Limb (tissue), 2 donors: Measurements from ENCODE around the gene RALGPS2.

Source experiments
- DNase-seq, 2 donors: peaks; one replicate each; pipeline ENCODE4 v3.0.0-alpha.2; 2016; ENCODE audit errors: extremely low spot score in 2 of 2

Gene RALGPS2

DNA sequence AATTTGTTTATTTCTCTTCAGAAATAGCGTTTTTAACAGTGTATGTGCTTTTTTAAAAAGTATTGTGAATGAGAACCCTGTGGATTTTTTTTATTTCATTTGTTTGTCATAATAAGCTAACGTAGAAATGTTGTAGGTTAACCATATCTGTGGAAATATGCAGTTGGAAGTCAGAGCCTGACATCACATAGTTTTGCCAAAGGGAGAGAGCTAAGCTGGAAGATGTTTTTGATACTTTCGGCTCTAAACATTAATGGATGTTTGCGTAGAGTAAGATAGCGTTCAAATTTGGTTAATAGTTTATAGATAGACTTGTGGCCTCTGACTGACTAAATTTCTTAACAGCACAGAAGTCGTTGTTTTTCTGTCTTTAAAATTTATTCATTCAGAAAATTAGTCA, 193.3 kb downstream of the RALGPS2 start:
- no peak for DNase-seq

DNA sequence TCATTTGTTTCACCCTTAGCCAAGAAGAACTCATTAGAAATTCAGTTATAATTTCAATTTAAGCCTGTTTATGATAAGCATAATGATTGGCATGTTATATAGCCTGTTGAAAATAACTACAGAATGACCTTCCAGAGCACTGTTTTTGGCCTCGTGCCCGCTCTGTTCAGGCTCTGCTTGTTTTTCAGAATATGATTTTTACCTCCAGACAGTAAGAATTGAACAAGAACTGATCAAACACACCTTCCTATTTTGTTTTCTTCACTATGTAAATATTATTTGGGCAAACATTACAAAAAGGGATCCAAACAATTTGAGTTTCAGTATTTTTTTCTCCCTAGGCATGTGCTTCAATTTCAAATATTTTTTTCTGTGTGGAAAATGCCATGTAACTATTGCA, 193.9 kb downstream of the RALGPS2 start:
- DNase-seq, result no peak

DNA sequence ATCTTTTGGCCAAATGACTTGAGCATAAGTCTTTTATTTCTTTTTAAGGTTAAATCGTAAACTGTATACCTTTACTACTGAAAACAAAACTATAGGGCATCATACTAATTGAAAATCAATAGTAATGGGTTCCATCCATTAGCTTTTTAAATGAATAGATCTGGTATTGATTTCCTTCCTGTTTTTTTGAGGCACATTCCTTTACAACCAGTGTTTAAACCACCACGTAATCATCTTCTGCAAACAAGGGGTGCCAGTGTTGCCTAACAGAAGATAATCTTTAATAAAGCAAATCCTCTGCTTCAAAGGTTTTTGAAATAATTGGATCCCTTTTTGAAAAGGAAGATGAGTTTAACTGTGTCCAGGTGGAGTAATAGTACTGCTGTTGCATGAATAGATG, 194.5 kb downstream of the RALGPS2 start:
- no peak for DNase-seq

DNA sequence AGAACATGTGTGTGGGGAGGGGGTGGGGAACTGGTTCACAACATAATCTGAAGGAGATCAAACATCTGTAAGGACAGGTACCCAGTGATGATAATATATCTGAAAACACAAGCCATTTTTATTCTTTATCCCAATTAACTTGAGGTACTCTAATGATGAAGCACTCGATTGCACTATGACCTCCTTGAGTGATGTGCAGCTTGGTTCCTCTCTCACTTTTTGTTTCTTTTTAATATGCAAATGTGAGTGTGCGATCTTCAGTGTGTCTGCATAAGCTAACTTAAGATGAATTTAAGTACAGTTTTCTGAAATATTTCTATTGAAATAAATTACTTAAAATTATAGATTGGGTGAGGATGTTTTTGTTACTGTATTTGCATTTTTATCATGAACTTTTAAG, 196.5 kb downstream of the RALGPS2 start:
- no peak for DNase-seq

DNA sequence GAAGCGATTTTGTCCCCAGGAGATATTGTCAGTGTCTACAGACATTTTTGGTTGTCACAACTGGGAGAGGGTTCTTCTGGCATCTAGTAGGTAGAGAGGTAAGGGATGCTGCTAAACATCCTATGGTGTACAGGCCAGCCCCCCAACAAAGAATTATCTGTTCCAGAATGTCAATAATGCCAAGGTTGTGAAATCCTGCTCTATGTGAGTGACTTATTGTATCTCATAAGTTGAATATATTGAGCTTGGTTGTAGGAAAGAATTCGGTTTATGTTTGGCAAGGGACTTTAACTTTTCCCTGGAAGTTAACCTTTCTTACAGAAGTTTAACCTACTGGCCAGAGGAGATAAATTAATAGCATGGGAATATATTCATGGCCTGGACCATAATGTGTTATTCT, 198.5 kb downstream of the RALGPS2 start:
- DNase-seq, result no peak

DNA sequence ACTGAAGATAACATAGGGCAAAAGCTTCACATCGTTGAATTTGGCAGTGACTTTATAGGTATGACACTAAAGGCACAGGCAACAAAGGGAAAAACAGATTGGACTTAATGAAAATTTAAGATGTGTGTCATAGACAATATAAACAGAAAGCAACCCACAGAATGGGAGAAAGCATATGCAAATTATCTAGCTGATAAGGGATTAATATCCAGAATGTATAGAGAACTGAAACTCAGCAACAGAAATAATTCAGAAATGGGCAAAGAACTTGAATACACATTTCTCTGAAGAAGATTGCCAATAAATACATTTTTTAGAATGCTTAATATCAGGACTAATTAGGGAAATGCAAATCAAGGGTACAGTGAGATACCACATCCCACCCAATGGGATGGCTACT, 201.0 kb downstream of the RALGPS2 start:
- no peak for DNase-seq

DNA sequence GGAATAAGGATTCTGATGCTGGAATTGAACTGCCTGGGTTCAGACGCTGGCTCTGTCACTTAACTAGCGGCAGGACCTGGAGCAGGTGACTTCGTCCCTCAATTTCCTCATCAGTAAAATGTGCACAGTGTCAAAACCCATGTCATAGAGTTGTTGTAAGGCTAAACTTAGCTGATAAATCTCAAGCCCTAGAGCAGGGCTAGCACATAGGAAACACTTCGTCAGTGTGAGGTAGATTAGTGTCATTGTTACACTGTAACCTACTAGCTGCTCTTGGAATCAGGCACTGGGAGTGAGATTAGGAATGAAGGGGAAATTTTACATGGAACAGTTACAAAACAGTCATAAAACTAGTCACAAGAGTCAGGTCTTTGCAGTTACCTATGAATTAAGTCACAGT, 202.0 kb downstream of the RALGPS2 start:
- DNase-seq, result no peak

DNA sequence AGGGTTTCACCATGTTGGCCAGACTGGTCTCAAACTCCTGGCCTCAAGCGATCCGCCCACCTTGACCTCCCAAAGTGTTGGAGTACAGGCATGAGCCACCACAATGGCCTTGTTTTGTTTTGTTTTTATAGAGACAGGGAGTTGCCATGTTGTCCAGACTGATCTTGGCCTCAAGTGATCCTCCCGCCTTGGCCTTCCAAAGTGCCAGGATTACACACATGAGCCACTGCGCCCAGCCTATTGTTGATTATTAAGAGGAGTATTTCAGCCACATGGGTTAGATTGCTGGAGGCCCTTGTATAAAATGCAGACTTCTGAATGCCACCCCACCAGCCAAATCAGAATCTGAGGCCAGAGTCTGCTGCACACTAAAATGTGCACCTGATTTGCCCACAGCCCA, 203.0 kb downstream of the RALGPS2 start:
- no peak for DNase-seq

DNA sequence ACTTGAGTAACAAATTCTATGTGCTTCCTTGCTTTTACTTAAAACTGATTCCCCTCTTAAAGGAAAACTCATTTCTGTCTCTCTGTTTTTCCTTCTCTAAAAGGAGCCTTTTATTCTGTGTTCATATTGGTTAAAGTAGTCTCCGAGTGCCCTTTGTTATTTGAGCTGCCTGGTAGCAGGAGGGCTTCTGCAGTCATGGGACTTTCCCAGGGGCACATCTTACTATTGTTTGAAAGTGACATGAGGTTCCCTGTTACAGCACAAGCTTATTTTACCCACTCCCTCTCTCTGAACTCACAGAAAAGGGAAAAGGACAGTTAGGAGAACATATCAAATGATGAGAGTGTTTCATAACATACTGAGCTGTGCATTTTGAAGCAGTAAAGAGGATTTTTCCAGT, 203.9 kb downstream of the RALGPS2 start:
- DNase-seq, result no peak

DNA sequence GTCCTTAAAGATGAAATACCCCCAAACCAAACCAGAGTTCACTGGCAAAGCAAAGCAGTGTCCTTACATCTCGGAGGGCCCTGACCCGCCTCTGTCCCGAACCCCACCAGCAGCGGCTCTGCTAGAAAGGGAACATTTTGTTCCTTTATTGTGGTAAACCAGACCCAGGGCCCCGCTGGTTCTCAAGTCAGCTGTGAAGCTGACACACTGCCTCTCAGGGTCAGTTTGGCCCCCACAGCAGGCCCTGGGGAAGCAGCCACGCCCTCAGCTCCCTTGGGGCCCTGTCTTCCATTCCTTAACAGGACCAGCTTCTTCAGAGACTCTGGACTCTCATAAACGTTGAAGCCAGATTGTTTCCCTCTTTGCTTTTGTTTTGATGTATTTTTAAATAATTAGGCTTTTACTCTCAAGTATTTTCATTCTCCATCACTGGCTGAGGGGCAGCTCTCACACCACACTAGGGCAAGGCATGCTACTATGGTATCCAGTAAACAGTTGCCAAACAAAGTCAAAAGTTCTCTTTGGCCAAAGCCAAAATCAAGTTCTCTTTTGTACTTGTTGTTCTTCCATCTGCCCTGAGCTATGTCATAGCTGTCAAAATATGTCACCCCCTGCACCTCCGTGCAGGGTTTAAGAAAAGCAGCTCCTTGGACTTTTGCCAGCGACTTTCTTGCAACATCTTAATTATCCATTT, 207.0 kb downstream of the RALGPS2 start:
- no peak for DNase-seq

DNA sequence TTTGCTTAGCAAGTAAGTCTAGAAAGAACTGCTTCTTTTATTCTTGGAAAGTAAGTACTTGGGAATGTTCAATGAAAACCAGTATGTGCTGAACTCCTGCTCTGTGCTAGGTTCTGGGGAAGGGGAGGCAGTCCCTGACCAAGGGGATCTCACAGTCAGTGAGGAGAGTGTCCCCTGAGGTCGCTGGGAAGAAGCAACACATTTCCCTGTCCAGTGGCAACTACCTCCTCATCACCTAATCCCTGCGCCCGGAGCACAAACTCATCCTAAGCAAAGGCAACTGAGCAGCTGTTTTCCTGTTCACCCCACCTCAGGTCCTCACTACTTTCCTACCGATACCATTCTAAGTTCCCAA, 207.5 kb downstream of the RALGPS2 start:
- no peak for DNase-seq

DNA sequence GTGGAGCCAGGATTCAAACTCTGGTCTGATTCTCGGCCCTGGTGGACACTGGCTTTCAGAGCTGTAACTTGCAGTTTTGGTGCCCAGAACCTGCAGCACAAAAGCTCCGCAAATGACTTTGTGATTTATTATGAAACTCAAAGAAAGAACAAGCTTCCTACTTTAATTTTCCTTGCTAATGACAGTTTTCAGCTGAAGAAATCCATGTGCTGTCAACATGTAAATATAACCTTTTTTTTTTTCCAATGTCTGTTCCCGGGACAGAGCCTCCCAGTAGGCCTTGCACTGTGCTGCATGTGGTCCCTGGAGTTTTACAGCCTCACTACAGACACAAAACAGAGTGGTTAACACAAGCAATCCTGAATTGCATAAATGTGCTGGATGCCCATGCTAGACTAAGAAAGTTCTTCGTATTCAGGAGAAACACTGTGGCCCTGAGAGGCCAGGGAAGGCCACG, 208.1 kb downstream of the RALGPS2 start:
- no peak for DNase-seq

DNA sequence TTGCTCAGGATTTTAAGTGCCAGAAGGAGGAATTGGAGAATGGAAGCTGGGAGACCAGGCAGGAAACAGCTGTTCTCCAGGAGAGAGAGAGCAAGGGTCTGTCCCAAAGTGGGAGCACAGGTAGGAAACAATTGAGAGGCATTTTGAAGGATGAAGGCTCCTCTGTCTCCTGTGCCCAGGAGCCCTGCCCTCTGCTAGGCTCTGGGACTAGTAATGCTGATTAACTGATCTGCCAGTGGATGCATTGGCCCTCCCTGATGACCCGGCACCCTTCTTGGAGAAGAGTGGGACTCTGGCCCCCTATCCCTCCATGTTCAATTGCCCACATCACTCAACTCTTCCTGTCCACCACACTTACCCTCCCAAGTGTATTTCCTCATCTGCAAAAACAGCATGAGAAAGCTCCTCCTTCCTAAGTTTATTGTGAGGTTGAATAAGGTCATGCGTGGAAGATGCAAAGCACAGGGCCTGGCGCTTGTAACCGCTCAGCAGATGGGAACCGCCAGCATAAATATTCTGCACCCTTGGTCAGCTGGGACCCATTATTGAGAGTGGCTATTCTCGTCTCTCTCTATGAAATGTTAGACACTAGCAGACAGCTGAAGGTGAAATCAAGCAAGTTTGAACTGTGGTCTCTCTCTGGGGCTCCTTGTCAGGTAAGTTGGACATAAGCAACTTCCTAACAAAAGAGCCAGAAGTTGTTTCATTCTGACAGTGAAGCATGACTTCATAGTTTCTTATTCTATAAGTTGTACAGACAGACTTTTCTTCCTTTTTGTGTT, 208.9 kb downstream of the RALGPS2 start:
- no peak for DNase-seq

DNA sequence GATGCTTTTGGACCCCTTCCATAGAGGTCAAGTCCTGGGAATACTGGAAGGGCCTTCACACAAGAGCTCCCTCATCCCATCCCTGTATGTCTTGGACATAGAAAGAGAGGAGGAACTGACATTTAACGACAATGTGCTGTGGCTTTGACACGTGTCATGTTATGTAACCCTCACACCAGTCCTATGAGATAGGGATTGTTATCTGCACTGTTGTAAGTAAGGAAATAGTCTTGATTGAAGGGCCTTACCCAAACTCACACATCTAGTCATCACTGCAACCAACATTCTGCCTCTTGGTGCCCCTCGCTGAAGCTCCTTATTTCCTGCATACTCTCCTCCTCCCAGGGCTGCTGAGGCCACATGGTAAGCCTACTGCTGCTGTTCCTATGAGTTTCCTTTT, 209.5 kb downstream of the RALGPS2 start:
- no peak for DNase-seq

DNA sequence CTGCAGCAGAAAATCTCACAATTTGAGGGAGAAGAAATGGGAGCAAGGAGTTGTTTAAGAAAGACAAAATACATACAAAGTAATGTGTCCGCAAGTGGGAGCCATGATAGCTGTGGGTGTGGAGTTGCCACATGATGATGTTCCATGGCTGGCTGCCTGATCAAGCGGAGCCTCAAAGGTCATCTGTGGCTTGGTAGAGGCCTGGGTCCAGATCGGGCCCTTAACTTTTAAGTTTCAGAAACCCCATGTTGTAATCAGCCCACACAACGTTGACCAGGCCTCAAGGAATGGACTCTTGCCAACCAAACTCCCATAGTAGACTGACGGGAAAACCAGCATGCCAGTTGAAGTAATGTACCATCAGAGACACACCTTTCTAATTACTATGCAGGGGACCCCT, 210.6 kb downstream of the RALGPS2 start:
- DNase-seq, result no peak

DNA sequence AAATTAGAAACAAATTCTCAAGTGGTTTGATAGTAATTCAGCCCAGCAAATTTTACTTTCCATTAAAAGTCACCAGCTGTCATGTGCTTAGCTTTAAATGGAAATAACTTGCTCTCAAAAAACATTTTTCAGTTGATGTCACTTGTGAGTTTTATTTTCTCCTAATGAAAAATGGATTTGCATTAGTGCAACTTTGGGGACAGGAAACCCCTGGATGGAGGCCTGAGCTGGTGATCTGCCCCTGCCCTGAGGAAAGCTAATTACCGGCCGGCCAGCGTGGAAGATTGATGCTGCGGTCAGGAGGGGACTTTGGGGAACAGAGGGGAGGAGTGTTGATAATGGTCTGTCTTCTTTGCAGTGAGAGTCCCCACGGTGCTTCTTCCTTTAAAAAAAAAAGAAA, 212.7 kb downstream of the RALGPS2 start:
- peak; percentile 43 to 53 for DNase-seq

DNA sequence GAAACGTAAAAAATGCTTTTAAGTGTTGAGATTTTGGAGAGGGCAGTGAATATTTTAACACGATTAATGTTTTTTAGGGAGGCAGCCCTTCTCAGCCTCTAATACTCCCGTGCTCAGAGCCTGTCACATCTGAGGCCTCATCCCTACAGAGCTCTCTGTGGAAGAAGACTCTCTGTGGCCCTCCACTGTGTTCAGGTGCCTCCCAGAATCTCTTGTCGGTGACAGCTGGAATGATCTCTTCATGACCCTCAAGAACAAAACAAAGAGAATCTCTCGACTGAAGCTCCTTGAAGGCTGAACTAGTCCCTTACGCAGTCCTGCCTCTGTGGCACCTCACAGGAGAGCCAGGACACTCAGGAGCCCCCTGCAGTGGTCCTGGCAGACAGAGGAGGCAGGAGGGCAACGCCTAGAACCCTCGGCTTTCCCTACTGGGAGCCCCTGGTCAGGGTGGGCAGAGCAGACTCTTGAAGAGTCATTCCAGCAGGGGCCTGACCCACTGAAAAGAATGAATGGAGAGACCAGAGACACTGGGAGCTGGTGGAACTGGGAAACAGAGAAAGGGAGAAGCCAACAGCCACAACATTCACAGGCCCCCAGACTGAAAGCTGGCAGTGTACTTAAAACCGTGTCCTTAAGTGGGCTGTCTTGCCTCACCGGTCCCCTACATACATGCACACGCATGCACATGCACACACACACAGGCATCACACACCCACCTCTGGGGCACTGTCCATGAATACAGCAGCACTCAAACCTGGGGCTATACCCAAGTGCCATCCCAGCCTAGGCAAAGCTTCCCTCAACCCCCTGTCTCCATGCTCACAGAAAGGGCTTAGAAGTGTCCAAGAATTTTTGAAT, 213.3 kb downstream of the RALGPS2 start:
- DNase-seq, result no peak

DNA sequence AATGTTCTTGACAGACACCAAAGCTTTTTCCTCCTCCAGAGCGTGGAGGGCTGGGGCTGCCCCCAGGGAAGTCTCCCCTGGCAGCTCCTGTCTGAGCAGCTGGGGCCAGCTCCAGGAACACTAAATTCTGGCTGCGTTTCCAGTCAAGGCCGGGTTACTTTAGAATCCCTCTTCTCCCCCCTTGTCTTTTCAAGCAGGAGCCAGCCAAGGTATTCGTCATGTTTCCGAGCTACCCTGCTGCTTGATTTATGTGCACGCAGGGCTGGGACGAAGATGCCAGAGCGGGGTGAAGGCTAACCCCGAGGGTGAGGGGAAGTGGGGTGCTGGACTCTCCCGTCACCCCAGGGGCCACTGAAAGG, 213.9 kb downstream of the RALGPS2 start:
- peak; percentile 83 to 88 for DNase-seq

DNA sequence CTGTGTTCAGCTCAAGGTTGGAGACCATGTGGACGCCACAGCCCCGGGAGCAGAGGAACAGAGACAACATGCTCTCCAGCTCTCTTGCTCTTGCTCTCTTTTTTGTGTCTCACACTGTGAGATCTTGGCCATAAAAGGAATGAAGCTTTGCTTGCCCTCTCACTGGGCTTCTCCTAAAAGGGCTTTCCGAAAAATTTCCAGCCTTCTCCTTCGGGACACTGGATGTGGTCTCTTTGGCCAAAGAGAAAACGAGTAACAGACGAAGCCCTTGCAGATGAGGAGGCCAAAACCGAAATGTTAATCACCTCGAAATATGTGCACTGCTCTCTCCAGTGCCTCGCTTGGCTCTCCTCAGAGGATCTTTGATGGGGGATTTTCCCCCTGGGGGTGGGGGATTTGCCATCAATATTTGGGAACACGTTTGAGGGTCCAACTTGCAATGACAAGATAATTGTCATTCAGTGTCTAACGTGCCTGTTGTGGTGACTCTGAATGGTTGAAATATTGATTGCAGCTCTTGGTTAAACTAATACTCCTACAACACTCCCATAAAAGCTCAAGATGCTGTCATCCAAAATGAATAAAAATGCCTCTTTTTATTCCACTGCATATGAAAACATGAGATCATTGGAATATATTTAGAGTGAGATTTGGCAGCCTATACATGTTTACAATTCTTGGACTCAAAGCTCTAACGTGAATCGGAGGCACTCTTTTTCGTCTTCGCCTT, 214.5 kb downstream of the RALGPS2 start:
- peak; percentile 62 to 80 for DNase-seq

DNA sequence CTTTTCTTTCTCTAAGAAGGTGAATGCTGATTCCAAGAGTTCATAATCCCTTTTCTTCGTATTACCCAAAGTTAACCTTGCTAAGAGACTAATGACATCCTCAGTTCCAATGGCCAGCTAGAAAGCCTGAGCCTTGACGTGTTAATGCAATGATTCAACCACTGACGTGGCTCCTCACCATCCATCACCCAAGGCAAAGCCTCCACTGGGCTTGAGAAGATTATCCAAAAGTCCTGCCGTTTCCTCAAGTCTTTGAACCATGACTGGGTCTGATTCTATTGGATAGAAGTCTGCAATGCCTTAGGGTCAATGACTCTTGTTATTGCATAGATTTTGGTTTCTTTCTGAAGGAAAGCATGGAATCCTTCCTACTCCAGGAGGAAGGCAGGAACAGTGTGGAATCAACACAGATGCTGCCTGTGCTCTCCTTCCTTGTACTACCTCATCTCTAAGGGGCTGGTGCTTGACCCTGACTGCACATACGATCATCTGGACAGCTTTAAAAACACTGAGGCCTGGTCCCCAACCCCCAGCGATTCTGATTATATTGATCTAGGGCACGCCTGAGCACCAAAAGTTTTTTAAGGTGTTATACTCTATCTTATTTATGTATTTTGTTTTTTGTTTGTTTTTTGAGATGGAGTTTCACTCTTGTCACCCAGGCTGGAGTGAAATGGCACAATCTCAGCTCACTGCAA, 215.2 kb downstream of the RALGPS2 start:
- DNase-seq, result peak in 1 of 2 donors; percentile 31

DNA sequence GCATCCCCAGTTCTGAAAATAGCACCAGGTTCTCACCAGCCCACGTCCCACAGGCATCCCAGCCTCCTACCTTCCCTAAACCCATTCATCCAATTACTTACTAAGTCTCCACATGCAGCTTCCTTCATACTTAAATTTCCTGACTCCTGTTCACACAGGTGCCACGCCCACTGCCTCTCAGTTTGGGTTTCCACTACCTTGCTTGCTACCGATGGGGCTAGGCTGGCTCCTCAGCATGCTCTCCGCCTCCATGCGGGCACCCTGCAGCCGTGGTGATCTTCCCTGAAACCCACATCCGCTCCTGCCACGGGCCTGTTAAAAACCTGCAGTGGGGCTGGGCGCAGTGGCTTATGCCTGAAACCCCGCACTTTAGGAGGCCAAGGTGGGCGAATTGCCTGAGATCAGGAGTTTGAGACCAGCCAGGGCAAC, 216.2 kb downstream of the RALGPS2 start:
- DNase-seq, result peak in 1 of 2 donors; percentile 28
